Measurements from ENCODE around the gene LONP1.
"Not testable (repeated sequence)": the region's sequence is repeated elsewhere in the genome, so short reads cannot be mapped to it uniquely, and the experiment has no call there.

LONP1 gene

DNA sequence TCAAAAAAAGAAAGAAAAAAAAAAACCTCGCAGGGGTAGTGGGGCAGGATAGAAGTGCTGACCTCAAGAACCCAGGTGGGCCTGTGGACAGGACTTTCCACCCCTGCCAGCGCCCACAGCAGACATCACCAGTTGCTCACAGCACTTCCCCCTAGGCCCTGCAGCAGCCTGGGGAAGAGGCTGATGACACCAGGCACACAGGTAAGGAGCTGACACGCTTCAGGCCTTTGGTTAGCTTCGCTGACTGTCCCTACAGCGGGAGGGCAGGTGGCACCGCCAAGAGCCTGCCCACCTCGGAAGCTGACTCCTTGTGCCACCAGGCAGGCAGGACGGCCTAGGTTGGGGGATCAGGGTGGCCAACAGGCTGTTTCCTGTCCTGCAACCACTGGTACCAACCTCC is 8.9 kb downstream of the LONP1 start:
- Histone ChIP-seq H3K27me3 (ENCODE audit: control insufficient read depth in 1 of 2, insufficient read depth in 2 of 2, low read length in 2 of 2) (no peaks in the 10 kb centered on the region), H3K4me3 (ENCODE audit: low read length in 2 of 2) (no peak overlapping the region), H3K9me3 (ENCODE audit: control insufficient read depth in 2 of 2, low read length in 2 of 2) (no peaks in the 10 kb centered on the region), H3K36me3 (ENCODE audit: control insufficient read depth in 2 of 2, insufficient read depth in 2 of 2, low read length in 2 of 2) (peaks cover 40 to 43% of the 10 kb centered on the region in 2 donors), H3K9ac (ENCODE audit: low read length in 2 of 2) (no peak overlapping the region), H3K27ac (ENCODE audit: low read length) (no peak overlapping the region), H3K4me1 (ENCODE audit: control insufficient read depth, insufficient read depth, low read length) (no peaks in the 10 kb centered on the region)

DNA sequence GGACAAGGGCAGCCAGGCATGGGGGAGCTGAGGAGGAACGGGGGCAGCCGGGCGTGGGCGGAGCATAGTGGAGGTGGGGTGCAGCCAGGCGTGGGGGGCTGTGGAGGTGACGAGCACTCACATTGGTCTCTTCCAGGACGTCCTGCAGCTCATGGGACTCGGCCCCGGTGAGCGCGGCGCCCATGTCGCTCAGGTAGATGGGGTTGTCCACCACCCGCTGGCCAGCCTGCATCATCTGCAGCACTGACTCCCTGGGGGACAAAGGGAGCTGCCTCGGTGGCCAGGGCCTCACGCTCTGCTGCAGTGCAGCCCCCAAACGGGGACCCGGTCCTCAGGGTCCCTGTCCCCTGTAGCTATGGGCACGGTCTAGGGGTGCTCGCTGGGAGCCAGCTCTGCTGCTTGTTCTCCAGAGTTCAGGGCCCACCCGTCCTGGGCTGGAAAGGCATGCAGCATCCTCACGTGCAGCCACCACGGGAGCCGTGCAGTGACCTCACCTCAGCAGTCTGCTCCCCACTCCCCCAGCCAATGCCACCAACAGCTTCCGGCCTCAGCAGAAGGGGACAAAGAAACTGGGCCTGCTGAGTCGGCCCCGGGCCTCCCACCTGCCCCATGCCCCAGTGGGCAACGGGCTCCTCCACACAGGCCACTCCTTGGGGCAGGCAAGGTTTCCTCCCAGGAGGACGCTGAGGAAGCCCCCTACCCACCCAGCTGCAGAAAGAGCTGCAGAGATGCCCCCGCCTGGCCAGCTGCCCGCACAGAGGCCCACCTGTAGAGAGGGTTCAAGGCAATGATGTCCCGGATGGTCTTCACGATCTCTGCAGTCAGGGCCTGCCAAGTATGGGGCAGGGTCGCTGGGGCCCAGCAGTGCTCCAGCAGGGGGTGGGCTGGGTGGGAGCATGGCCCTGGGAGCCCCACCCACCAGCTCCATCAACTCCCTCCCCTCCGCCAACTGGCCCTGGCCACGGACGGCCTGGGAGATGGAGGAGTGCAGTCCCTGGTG is 12.1 kb downstream of the LONP1 start:
- peaks cover 50 to 54% of the 10 kb centered on the region in 2 donors for H3K36me3 ChIP-seq (ENCODE audit: control insufficient read depth in 2 of 2, insufficient read depth in 2 of 2, low read length in 2 of 2)
- no peaks in the 10 kb centered on the region for H3K27me3 ChIP-seq (ENCODE audit: control insufficient read depth in 1 of 2, insufficient read depth in 2 of 2, low read length in 2 of 2)
- no peak overlapping the region for H3K4me3 ChIP-seq (ENCODE audit: low read length in 2 of 2)
- no peaks in the 10 kb centered on the region for H3K9me3 ChIP-seq (ENCODE audit: control insufficient read depth in 2 of 2, low read length in 2 of 2)
- H3K9ac ChIP-seq (ENCODE audit: low read length in 2 of 2): no peak overlapping the region
- H3K4me1 ChIP-seq (ENCODE audit: control insufficient read depth, insufficient read depth, low read length): no peaks in the 10 kb centered on the region
- no peak overlapping the region for H3K27ac ChIP-seq (ENCODE audit: low read length)

DNA sequence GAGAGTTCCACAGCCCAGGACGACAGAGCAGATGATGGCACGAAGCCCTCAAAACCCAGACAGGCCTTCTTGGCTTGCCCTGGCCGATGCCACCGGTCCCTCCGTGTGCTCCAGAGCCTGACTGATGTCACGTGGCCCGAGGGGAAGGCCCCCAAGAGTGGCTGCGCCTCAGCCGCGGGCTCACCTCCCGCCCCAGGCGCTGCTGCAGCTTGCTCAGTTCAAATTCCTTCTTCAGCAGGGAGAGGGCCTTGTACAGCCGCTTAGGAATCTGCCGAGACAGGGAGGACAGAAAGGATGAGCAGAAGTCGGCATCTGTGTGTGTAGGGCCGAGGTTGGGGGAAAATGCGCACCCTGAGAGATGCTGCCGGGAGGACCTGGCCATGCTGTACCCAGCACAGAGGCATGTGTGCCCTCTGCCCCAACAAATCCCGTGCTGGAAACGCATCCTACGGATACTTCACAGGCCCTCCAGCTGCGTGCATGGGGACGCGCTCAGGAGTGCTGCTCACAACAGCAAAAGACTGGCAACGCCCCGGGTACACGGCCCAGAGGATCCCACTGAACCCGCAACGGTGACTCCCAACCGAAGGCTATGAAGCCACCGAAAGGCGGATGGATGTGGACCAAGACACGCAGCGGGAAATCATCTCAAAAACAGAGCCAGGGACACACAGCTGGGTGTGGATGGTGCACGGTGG is 12.9 kb downstream of the LONP1 start:
- no peak overlapping the region for H3K27ac ChIP-seq (ENCODE audit: low read length)
- H3K4me3 ChIP-seq (ENCODE audit: low read length in 2 of 2): no peak overlapping the region
- H3K36me3 ChIP-seq (ENCODE audit: control insufficient read depth in 2 of 2, insufficient read depth in 2 of 2, low read length in 2 of 2): peaks cover 44 to 48% of the 10 kb centered on the region in 2 donors

DNA sequence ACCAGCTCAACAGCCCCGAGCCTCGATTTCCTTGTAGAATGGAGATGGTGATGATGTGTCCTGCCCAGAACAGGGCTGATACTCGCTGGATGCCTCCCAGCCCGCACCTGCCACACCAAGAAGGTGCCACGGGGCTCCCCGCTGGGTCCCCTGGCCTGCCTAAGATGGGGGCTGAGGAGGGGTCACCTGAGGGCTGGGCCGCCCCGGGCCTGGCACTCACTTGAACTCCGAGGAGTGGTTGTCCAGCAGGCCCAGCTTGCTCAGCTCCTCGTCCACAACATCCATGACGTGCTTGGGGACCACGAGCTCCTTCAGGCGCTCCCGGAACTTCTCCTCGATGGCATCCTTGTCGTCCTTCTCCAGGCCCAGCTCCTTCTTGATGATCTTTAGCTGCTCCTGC is 14.4 kb downstream of the LONP1 start:
- H3K27me3 ChIP-seq (ENCODE audit: control insufficient read depth in 1 of 2, insufficient read depth in 2 of 2, low read length in 2 of 2): no peaks in the 10 kb centered on the region
- no peak overlapping the region for H3K9ac ChIP-seq (ENCODE audit: low read length in 2 of 2)
- no peak overlapping the region for H3K4me3 ChIP-seq (ENCODE audit: low read length in 2 of 2)
- H3K36me3 ChIP-seq (ENCODE audit: control insufficient read depth in 2 of 2, insufficient read depth in 2 of 2, low read length in 2 of 2): peaks cover 36 to 40% of the 10 kb centered on the region in 2 donors
- no peaks in the 10 kb centered on the region for H3K9me3 ChIP-seq (ENCODE audit: control insufficient read depth in 2 of 2, low read length in 2 of 2)
- no peak overlapping the region for H3K27ac ChIP-seq (ENCODE audit: low read length)
- H3K4me1 ChIP-seq (ENCODE audit: control insufficient read depth, insufficient read depth, low read length): no peaks in the 10 kb centered on the region

More for the DNA sequence above, 12.9 kb downstream of the LONP1 start:
- no peaks in the 10 kb centered on the region for H3K9me3 ChIP-seq (ENCODE audit: control insufficient read depth in 2 of 2, low read length in 2 of 2)
- no peaks in the 10 kb centered on the region for H3K4me1 ChIP-seq (ENCODE audit: control insufficient read depth, insufficient read depth, low read length)
- H3K9ac ChIP-seq (ENCODE audit: low read length in 2 of 2): no peak overlapping the region
- H3K27me3 ChIP-seq (ENCODE audit: control insufficient read depth in 1 of 2, insufficient read depth in 2 of 2, low read length in 2 of 2): no peaks in the 10 kb centered on the region

DNA sequence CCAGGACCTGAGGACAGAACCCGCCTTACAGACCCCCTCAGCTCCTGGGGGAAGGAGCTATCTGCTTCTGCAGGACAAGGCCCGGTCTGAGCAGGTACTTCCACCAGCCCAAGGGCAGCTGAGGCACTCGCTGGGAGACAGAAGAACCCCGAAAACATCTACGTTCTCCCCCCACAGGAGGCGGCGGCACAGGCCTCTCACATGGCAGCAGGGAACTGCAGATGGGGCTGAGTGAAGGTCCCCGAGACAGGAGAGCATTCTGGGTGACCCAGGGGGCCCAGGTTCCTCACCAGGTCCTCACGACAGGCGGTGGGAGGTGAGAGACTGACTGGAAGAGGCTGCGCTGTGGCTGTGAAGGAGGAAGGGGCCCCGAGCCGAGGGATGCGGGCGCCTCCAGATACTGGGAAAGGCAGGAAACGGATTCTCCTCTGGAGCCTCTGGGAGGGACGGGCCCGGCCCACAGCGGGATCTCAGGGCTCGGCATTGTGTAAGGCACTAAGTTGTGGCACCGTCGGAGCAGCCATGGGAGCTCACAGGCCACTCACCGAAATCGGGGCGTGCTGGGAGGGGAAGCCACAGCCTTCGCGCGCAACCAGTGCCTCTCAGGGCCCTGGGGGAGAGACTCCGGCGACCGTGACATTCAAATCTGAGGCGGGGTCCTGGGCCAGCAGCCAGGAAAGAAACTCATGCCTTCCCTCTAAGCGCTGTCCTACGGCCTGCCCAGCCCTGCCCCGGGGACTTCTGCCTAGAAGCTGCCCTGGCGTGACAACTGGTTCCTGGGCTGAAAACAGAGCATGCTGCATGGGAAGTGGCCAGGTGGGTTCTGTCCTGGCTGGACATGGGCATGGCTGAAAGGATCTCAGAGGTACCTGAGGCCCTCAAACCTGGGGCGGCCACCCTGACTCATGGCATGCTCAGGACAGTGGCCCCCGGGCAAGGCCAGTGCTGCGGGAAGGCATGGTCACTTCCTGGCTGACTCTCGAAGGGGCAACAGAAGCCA is 15.8 kb downstream of the LONP1 start:
- Histone ChIP-seq H3K4me1 (ENCODE audit: control insufficient read depth, insufficient read depth, low read length) (no peaks in the 10 kb centered on the region), H3K9ac (ENCODE audit: low read length in 2 of 2) (no peak overlapping the region), H3K36me3 (ENCODE audit: control insufficient read depth in 2 of 2, insufficient read depth in 2 of 2, low read length in 2 of 2) (peaks cover 35 to 42% of the 10 kb centered on the region in 2 donors), H3K27ac (ENCODE audit: low read length) (no peak overlapping the region), H3K27me3 (ENCODE audit: control insufficient read depth in 1 of 2, insufficient read depth in 2 of 2, low read length in 2 of 2) (no peaks in the 10 kb centered on the region), H3K9me3 (ENCODE audit: control insufficient read depth in 2 of 2, low read length in 2 of 2) (no peaks in the 10 kb centered on the region), H3K4me3 (ENCODE audit: low read length in 2 of 2) (no peak overlapping the region)

DNA sequence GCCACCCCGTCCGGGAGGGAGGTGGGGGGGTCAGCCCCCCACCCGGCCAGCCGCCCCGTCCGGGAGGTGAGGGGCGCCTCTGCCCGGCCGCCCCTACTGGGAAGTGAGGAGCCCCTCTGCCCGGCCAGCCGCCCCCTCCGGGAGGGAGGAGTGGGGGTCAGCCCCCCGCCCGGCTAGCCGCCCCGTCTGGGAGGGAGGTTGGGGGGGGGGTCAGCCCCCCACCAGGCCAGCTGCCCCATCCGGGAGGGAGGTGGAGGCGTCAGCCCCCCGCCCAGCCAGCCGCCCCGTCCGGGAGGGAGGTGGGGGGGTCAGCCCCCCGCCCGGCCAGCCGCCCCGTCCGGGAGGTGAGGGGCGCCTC is 17.9 kb downstream of the LONP1 start:
- peaks cover 30 to 40% of the 10 kb centered on the region in 2 donors for H3K36me3 ChIP-seq (ENCODE audit: control insufficient read depth in 2 of 2, insufficient read depth in 2 of 2, low read length in 2 of 2)

DNA sequence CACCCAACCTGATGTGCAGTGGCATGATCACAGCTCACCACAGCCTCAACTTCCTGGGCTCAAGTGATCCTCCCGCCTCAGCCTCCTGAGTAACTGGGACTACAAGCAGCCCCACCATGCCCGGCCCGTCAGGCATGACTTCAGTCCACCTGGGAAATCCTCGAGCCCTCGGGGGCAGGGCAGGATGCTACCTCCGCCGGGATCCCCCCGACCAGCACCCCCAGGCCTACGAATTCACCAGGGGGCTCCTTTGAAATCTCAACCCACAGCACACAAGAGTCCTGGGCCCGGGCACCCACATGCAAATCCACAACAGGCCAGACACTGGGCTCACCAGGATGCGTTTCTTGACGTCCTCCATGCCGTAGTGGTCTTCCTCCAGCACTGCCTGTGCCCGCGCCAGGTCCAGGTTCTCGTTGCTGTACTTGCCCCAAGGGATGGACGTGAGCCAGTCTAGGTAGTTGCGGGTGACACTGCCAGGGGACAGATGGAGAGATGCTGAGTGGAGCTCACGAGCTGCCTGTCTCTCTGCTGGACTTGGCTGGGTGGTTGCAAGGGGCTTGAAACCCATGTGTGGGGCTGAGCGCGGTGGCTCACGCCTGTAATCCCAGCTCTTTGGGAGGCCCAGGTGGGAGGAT is 19.4 kb downstream of the LONP1 start:
- no peak overlapping the region for H3K4me3 ChIP-seq (ENCODE audit: low read length in 2 of 2)
- H3K36me3 ChIP-seq (ENCODE audit: control insufficient read depth in 2 of 2, insufficient read depth in 2 of 2, low read length in 2 of 2): peaks cover 32 to 37% of the 10 kb centered on the region in 2 donors
- no peaks in the 10 kb centered on the region for H3K9me3 ChIP-seq (ENCODE audit: control insufficient read depth in 2 of 2, low read length in 2 of 2)
- no peaks in the 10 kb centered on the region for H3K27me3 ChIP-seq (ENCODE audit: control insufficient read depth in 1 of 2, insufficient read depth in 2 of 2, low read length in 2 of 2)
- no peak overlapping the region for H3K27ac ChIP-seq (ENCODE audit: low read length)
- H3K9ac ChIP-seq (ENCODE audit: low read length in 2 of 2): no peak overlapping the region
- H3K4me1 ChIP-seq (ENCODE audit: control insufficient read depth, insufficient read depth, low read length): peaks cover 2% of the 10 kb centered on the region

More for the DNA sequence above, 17.9 kb downstream of the LONP1 start:
- H3K4me1 ChIP-seq (ENCODE audit: control insufficient read depth, insufficient read depth, low read length); H3K27me3 ChIP-seq (ENCODE audit: control insufficient read depth in 1 of 2, insufficient read depth in 2 of 2, low read length in 2 of 2); H3K9me3 ChIP-seq (ENCODE audit: control insufficient read depth in 2 of 2, low read length in 2 of 2); H3K27ac ChIP-seq (ENCODE audit: low read length); H3K4me3 ChIP-seq (ENCODE audit: low read length in 2 of 2); H3K9ac ChIP-seq (ENCODE audit: low read length in 2 of 2): not testable (repeated sequence)

DNA sequence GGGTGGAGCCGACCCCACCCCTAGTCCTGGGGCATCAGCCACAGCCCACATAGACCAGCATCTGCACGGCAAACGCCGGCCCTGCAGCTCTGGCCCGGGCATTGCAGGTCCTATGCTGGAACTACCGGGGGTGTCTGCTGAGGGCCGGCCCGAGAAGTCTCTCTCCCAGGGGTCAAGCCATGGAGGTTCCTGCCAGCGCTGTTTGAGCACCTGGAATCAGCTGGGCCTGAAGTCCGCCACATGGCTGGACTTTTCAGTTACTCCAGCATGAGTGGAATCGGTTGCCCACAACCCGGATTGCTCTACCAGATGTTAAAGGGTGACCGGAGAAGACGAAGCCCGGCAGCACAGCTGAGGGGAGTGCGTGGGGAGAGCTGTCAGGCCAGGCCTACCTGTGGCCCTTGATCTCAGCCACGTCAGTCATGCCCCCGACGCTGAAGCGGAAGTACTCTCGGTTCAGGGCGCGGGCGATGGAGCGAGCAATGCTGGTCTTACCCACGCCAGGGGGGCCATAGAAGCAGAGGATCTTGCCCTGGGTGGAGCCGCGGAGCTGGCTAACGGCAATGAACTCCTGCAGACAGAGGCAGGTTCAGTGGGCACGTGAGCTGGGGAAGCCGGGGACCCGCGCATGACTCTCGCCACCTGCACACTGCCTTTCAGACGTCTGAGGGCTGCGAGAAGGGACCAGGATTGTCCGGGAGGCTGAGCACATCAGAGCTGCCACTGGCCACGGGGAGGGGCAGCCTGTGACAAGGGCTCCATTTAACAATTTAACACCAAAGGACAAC is 21.1 kb downstream of the LONP1 start:
- H3K9ac ChIP-seq (ENCODE audit: low read length in 2 of 2): no peak overlapping the region
- H3K27ac ChIP-seq (ENCODE audit: low read length): no peak overlapping the region

DNA sequence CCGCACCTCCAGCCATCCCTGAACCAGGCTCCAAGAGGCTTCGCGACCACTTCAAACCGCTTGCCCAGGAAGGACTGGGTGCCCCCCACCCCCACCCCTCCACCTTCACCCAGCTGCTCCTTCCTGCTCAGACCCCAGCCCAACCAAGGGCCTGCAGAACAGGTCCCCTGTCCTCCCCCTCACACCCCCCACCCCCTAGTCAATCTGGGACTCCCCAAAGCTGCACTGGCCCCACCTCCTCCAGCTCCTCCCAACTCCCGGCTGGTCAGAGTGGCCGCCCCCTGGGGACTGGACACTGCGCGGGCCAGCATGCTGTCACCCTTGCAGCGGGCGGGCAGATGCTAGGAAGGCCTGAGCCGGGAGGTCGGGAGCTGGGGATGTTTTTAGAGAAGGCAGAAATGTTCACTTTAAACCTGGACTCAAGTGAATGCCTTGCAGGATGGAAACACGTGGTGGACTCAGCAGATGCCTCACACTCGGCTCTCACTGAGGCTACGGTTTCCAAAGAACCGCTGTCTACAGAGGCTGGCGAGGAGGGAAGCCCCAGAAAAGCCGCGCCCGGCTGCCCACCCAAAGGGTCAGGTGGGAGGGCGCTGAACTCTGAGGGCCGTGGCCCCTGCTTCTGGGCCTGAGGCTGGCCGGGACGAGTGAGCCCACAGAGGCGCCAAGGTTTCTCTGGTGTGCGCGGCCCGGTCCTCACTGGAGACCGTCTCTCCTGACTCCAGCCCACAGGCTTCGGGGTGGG is 21.9 kb downstream of the LONP1 start:
- Histone ChIP-seq H3K4me1 (ENCODE audit: control insufficient read depth, insufficient read depth, low read length) (peaks cover 4% of the 10 kb centered on the region), H3K4me3 (ENCODE audit: low read length in 2 of 2) (no peak overlapping the region), H3K27me3 (ENCODE audit: control insufficient read depth in 1 of 2, insufficient read depth in 2 of 2, low read length in 2 of 2) (no peaks in the 10 kb centered on the region), H3K9ac (ENCODE audit: low read length in 2 of 2) (no peak overlapping the region), H3K9me3 (ENCODE audit: control insufficient read depth in 2 of 2, low read length in 2 of 2) (no peaks in the 10 kb centered on the region), H3K36me3 (ENCODE audit: control insufficient read depth in 2 of 2, insufficient read depth in 2 of 2, low read length in 2 of 2) (peaks cover 41% of the 10 kb centered on the region in 2 donors), H3K27ac (ENCODE audit: low read length) (no peak overlapping the region)

More for the DNA sequence above, 21.1 kb downstream of the LONP1 start:
- Histone ChIP-seq H3K4me3 (ENCODE audit: low read length in 2 of 2) (no peak overlapping the region), H3K36me3 (ENCODE audit: control insufficient read depth in 2 of 2, insufficient read depth in 2 of 2, low read length in 2 of 2) (peaks cover 39 to 43% of the 10 kb centered on the region in 2 donors), H3K9me3 (ENCODE audit: control insufficient read depth in 2 of 2, low read length in 2 of 2) (no peaks in the 10 kb centered on the region), H3K27me3 (ENCODE audit: control insufficient read depth in 1 of 2, insufficient read depth in 2 of 2, low read length in 2 of 2) (no peaks in the 10 kb centered on the region), H3K4me1 (ENCODE audit: control insufficient read depth, insufficient read depth, low read length) (peaks cover 2% of the 10 kb centered on the region)

All from stomach smooth muscle (tissue), 2 donors.